Ovary (tissue), 1 donor: Measurements from ENCODE around the gene BNC2.

Source experiments
- EP300 ChIP-seq: sonication (generic); formaldehyde crosslinking; IDR thresholded peaks from one replicate; pipeline ENCODE4 v1.6.1; 2017; ENCODE audit warnings: antibody characterized with exemption
- POLR2A ChIP-seq: fragments of 450-650 bp; IDR thresholded peaks from one replicate; pipeline ENCODE4 v1.6.1; 2017; ENCODE audit warnings: antibody characterized with exemption, mild to moderate bottlenecking, moderate library complexity

GRCh38 chr9:16806674-16807073 is 63.8 kb downstream of the BNC2 start:
- TF ChIP-seq POLR2A = no peak
- no peak for TF ChIP-seq EP300
